OCI-LY7 (cell line): ENCODE results near the gene TCF12.

Experiments
- CTCF ChIP-seq: fragments of 200-600 bp; sonication (generic); conservative IDR thresholded peaks from 2 replicates; pipeline ENCODE4 v1.5.1; 2014; ENCODE audit warnings: mild to moderate bottlenecking, antibody characterized with exemption, low read length, moderate library complexity, mixed read lengths
- EZH2phosphoT487 ChIP-seq: fragments of 200-600 bp; sonication (generic); IDR thresholded peaks from 2 replicates; pipeline ENCODE4 v1.6.1; 2018; ENCODE audit warnings: low read depth, borderline replicate concordance, mild to moderate bottlenecking, mixed run types, antibody characterized with exemption, low read length, moderate library complexity, mixed read lengths

- TF ChIP-seq CTCF (no peak), EZH2phosphoT487 (no peak)
Measured at GRCh38 chr15:57094321-57095257, 176.1 kb downstream of the TCF12 start.
